ENCODE data around the gene TM4SF4. TPM values are rescaled to one million over a fixed set of nuclear protein-coding genes. Genes with fewer than 3 reads are reported as not detected.

The TM4SF4 gene
- total and polyA plus RNA-seq, 2 donors (not counting 1 experiment from before 2014, with no cell fraction given) = 1.7 TPM

DNA sequence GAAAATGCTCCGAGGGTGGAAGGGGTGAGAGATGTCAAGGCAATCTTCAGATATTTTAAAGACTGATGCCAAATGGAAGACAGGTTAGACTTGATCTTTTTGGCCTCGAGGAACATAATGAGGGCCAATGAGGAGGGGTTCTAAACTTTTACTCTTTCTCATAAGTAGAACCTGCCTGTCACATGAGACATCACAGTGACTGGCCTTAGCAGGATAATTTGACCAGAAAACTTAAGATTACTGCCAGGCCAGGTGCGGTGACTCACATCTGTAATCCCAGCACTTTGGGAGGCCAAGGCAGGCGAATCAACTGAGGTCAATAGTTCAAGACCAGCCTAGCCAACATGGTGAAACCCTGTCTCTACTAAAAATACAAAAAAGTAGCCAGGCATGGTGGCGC is 12.2 kb downstream of the TM4SF4 start:
- Histone ChIP-seq H3K4me1 (ENCODE audit: control insufficient read depth, extremely low read depth, insufficient read depth, low read length) (no peaks in the 10 kb centered on the region), H3K27ac (ENCODE audit: insufficient read depth, low read length) (no peak overlapping the region), H3K79me2 (ENCODE audit: control insufficient read depth, insufficient read depth, low read length) (no peaks in the 10 kb centered on the region), H3K9me3 (ENCODE audit: control insufficient read depth, insufficient read depth, low read depth, low read length) (no peaks in the 10 kb centered on the region), H2AFZ (ENCODE audit: low read length) (no peak overlapping the region), H3K36me3 (ENCODE audit: control insufficient read depth, insufficient read depth, low read length) (no peaks in the 10 kb centered on the region), H3K4me3 (replicated peaks in 1 of 4; ENCODE audit: control extremely low read depth in 1 of 4, insufficient read depth in 1 of 4, low read depth in 3 of 4, low read length in 4 of 4) (no peak overlapping the region), H4K20me1 (ENCODE audit: control insufficient read depth, extremely low read depth, insufficient read depth, low read length) (no peaks in the 10 kb centered on the region), H3K4me2 (ENCODE audit: extremely low read depth, insufficient read depth, low read length) (no peak overlapping the region), H3K9ac (ENCODE audit: insufficient read depth, low read length) (no peak overlapping the region), H3K27me3 (ENCODE audit: control insufficient read depth, insufficient read depth, low read length) (no peaks in the 10 kb centered on the region)
- no peak for DNase-seq (ENCODE audit: low read depth in 2 of 2)
- no peak for TF ChIP-seq EZH2 (IDR thresholded peaks at IDR 0.05; ENCODE audit: low read length, missing control alignments)
- TF ChIP-seq, protein P1, sequence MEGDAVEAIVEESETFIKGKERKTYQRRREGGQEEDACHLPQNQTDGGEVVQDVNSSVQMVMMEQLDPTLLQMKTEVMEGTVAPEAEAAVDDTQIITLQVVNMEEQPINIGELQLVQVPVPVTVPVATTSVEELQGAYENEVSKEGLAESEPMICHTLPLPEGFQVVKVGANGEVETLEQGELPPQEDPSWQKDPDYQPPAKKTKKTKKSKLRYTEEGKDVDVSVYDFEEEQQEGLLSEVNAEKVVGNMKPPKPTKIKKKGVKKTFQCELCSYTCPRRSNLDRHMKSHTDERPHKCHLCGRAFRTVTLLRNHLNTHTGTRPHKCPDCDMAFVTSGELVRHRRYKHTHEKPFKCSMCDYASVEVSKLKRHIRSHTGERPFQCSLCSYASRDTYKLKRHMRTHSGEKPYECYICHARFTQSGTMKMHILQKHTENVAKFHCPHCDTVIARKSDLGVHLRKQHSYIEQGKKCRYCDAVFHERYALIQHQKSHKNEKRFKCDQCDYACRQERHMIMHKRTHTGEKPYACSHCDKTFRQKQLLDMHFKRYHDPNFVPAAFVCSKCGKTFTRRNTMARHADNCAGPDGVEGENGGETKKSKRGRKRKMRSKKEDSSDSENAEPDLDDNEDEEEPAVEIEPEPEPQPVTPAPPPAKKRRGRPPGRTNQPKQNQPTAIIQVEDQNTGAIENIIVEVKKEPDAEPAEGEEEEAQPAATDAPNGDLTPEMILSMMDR (conservative IDR thresholded peaks at IDR 0.05 in 1 of 2, IDR thresholded peaks at IDR 0.05 in 1 of 2; ENCODE audit: low read depth in 1 of 2, low read length in 2 of 2) = no peak

DNA sequence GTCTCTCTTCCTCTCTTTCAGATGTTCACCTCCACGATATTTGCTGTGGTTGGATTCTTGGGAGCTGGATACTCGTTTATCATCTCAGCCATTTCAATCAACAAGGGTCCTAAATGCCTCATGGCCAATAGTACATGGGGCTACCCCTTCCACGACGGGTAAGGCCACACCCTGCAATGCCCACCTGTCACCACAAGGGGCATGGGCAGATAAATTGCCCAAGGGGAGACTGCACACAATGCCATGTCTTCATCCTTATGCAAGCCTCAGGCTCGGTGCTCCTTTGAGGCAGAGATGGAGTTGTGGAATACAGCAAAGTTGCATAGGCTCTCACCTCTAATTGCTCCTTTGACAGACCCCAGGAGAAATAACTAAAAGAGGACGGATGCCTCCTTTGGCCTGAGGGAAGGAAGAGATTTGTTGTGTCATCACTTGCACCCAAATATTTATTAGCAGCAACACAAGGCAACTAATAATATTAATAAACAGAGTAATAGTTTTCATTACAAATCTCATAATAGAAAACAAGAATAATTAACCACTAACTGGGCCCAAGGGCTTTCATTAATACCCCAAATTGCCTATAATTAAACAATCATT is 13.2 kb downstream of the TM4SF4 start:
- H2AFZ ChIP-seq (ENCODE audit: low read length) = no peak overlapping the region
- no peaks in the 10 kb centered on the region for H3K79me2 ChIP-seq (ENCODE audit: control insufficient read depth, insufficient read depth, low read length)
- TF ChIP-seq, protein P1 (conservative IDR thresholded peaks at IDR 0.05 in 1 of 2, IDR thresholded peaks at IDR 0.05 in 1 of 2; ENCODE audit: low read depth in 1 of 2, low read length in 2 of 2) = peak in 1 of 2 donors; percentile 42
- no peak for TF ChIP-seq EZH2 (IDR thresholded peaks at IDR 0.05; ENCODE audit: low read length, missing control alignments)
- H4K20me1 ChIP-seq (ENCODE audit: control insufficient read depth, extremely low read depth, insufficient read depth, low read length) = no peaks in the 10 kb centered on the region
- H3K9me3 ChIP-seq (ENCODE audit: control insufficient read depth, insufficient read depth, low read depth, low read length) = no peaks in the 10 kb centered on the region
- H3K4me1 ChIP-seq (ENCODE audit: control insufficient read depth, extremely low read depth, insufficient read depth, low read length) = no peaks in the 10 kb centered on the region
- H3K4me2 ChIP-seq (ENCODE audit: extremely low read depth, insufficient read depth, low read length) = no peak overlapping the region
- H3K27me3 ChIP-seq (ENCODE audit: control insufficient read depth, insufficient read depth, low read length) = no peaks in the 10 kb centered on the region
- no peak for DNase-seq (ENCODE audit: low read depth in 2 of 2)
- no peak overlapping the region for H3K9ac ChIP-seq (ENCODE audit: insufficient read depth, low read length)
- H3K4me3 ChIP-seq (replicated peaks in 1 of 4; ENCODE audit: control extremely low read depth in 1 of 4, insufficient read depth in 1 of 4, low read depth in 3 of 4, low read length in 4 of 4) = no peak overlapping the region
- H3K36me3 ChIP-seq (ENCODE audit: control insufficient read depth, insufficient read depth, low read length) = no peaks in the 10 kb centered on the region
- no peak overlapping the region for H3K27ac ChIP-seq (ENCODE audit: insufficient read depth, low read length)

DNA sequence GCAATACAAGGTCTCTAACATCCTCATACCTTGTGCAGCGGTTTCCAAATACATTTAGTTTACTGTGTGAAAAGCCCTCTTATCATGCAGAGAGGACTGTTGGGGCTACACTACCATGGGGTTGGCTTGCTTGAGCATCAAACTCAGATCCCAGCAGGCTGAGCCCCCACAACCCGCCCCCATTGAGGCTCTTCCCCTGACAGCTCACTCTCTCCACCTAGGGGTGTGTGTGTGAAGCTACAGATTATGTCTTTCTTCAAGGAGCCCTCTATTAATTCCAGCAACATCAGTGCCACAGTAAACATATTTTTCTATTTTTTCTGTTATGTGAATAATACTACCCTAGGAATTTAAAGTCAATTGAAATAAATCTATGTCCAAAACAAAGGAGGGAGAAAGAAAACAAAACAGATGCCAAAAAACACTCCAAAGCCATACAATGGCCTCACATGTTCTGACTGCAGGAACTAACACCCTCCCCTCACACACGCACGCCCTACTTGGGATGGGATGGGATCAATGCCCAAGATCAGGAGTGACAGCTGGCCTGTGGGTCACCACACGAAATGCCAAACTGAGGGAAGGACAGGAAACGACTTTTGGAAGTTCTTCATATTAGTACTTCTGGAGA is 14.7 kb downstream of the TM4SF4 start:
- DNase-seq (ENCODE audit: low read depth in 2 of 2) = no peak
- H3K9me3 ChIP-seq (ENCODE audit: control insufficient read depth, insufficient read depth, low read depth, low read length) = no peaks in the 10 kb centered on the region
- H3K27me3 ChIP-seq (ENCODE audit: control insufficient read depth, insufficient read depth, low read length) = no peaks in the 10 kb centered on the region
- no peak overlapping the region for H3K4me2 ChIP-seq (ENCODE audit: extremely low read depth, insufficient read depth, low read length)
- H3K9ac ChIP-seq (ENCODE audit: insufficient read depth, low read length) = no peak overlapping the region
- H3K79me2 ChIP-seq (ENCODE audit: control insufficient read depth, insufficient read depth, low read length) = no peaks in the 10 kb centered on the region
- no peaks in the 10 kb centered on the region for H3K4me1 ChIP-seq (ENCODE audit: control insufficient read depth, extremely low read depth, insufficient read depth, low read length)
- no peak overlapping the region for H2AFZ ChIP-seq (ENCODE audit: low read length)
- no peak overlapping the region for H3K27ac ChIP-seq (ENCODE audit: insufficient read depth, low read length)
- no peaks in the 10 kb centered on the region for H3K36me3 ChIP-seq (ENCODE audit: control insufficient read depth, insufficient read depth, low read length)
- TF ChIP-seq EZH2 (IDR thresholded peaks at IDR 0.05; ENCODE audit: low read length, missing control alignments) = no peak
- TF ChIP-seq, protein P1 (conservative IDR thresholded peaks at IDR 0.05 in 1 of 2, IDR thresholded peaks at IDR 0.05 in 1 of 2; ENCODE audit: low read depth in 1 of 2, low read length in 2 of 2) = peak; percentile 43 to 68
- H3K4me3 ChIP-seq (replicated peaks in 1 of 4; ENCODE audit: control extremely low read depth in 1 of 4, insufficient read depth in 1 of 4, low read depth in 3 of 4, low read length in 4 of 4) = no peak overlapping the region
- H4K20me1 ChIP-seq (ENCODE audit: control insufficient read depth, extremely low read depth, insufficient read depth, low read length) = no peaks in the 10 kb centered on the region
